Activated CD8-positive, alpha-beta memory T cell treated with anti-CD3 and anti-CD28 coated beads for 48 hours (primary cell): Measurements from ENCODE around the gene RAB38.

Source experiments
- DNase-seq, 3 experiments: peaks; one replicate each; pipeline ENCODE4 v3.0.0-alpha.2; 2020; ENCODE audit warnings: low read depth in 2 of 3, low spot score in 2 of 3

RAB38 gene

DNA sequence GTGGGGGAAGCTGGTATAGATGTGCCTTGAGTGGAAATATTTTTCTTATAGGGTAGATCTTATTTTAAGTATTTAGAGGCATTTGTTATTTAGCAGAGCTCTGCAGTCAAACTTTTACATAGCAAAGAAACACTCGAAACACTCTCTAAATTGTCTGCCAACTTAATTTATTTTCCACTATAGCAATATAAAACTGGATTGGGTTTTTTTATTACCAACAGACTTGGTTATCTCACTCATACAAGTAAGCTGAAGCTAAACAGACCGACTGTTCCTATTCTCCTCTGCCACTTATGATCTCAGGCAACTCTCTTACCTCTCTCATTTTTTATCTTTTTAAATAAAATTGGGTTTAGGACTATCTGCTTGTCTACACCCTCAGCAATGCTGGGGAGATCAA lies 4.6 kb downstream of the RAB38 start:
- no peak for DNase-seq

DNA sequence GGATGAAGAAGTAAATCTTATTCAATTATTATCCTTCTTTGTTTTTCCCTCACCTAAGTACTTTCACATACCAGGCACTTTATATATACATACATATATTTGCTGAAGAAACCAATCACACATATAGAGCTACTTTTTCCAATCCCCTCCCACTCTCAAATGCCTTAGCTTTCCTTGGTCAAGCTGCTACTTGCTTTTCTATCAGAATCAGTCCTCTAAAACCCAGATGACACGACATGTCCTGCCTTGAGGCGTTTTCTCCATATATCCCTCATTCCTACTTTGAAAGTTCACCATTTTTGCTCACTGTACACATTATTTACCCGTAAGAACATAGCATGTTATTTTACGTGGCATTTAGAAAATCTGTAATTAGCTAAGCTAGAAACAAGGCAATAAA lies 5.4 kb downstream of the RAB38 start:
- DNase-seq = no peak

DNA sequence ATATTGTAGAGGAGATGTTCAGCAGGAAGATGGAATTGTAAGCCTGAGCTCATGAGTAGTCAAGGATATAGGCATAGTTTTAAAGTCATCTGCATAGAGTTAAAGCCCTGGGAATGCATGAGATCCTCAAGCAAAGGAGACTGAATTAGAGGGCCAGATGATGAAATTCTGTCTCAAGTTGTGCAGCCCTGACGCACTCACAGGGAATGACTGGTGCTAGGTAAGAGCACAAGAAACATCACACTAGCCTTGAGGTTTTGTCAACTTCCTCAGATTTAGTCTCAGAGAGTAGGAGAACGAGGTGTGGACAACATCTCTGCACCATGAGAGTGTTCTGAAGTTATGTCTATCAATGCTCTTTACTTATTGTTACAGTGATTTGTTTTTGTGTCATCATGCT lies 5.8 kb downstream of the RAB38 start:
- DNase-seq = no peak

DNA sequence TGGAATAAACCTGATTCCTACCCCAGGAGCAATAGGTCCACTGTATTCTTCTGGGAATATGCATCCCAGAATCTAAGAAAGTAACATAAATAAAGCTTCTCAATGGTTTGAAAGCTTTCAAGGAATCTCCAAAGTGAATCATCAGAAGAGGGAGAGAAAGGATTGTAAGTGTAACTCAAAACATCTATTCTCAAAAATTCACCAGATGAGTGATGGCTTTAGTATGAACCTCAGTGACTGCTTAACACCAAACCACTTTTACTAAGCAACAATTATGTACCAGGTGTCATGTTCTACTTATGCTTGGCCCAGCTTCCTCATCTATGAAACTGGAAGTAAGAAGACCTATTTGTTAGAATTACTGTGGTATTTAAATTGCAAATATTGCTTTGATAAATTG lies 7.4 kb downstream of the RAB38 start:
- no peak for DNase-seq

DNA sequence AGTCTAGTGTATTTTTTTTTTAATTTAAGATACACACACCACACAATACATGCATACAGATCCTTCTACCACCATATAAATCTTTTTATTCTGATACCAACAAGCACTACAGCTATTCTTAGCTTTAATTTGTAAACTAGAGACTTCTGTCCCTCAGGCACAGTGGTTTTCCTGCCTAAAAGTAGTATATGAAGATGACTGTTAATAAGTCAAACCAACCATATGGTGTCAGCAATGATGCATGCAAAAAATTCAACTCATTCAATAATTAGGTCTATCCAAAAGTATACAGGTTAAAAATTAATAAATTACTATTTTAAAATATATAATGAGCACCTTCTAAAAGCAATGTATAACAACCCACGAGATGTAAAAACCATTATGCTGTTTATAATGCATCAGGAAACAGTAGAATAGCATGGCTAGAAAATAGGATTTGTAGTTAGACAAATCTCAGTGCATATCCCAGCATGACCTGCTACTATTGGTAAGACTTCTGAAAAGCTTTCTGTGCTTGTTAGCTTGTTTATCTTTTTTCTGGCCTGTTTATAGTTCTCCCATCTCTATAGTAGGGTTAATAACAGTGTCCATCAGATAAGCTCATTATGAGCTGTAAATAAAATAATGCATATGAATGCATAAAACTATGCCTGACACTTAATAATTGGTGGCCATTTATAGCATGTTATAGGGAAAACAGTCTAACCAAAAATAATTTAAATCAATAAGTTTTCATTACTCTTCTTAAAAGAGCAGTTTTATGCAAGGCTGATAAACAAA lies 10.2 kb downstream of the RAB38 start:
- no peak for DNase-seq

DNA sequence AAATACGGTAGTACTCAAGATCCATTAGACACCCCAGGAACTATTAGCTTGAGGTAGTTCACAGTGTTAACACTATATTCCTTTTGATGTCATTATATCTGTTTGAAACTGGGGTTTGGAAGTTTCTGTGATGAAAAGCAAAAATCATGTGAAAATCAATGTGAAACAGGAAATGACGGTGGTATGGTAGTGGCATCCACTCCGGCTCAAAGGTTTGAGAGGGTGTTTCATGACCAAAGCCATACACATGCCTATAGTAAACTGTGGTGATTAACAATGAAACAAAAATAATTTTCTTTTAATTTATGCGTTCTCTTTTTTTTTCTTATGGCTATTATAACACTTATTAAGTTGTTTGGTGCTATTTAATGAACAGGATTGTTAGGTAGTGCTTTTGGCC lies 10.9 kb downstream of the RAB38 start:
- DNase-seq = no peak

DNA sequence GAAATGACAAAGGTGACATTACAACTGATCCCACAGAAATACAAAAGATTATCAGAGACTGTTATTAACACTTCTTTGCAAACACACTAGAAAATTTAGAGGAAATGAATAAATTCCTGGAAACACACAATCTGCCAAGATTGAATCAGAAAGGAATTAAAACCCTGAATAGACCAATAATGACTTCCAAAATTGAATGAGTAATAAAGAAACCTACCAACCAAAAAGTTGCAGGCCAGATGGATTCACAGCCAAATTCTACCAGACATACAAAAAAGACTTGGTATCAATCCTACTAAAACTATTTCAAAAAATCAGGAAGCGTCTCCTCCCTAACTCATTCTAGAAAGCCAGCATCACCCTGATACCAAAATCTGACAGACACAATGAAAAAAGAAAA lies 17.2 kb downstream of the RAB38 start:
- DNase-seq = no peak

DNA sequence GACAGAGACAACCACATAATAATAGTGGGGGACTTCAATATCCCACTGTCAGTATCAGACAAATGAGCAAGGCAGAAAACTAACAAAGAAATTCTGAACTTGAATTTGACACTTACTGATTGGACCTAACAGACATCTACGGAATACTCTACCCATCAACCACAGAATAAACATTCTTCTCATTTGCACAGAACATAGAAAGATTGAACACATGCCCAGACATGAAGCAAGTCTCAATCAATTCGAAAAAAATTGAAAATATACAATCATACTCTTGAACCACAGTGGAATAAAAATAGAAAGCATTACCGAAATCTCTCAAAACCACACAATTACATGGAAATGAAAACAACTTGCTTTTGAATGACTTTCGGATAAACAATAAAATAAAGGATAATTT lies 17.9 kb downstream of the RAB38 start:
- no peak for DNase-seq

DNA sequence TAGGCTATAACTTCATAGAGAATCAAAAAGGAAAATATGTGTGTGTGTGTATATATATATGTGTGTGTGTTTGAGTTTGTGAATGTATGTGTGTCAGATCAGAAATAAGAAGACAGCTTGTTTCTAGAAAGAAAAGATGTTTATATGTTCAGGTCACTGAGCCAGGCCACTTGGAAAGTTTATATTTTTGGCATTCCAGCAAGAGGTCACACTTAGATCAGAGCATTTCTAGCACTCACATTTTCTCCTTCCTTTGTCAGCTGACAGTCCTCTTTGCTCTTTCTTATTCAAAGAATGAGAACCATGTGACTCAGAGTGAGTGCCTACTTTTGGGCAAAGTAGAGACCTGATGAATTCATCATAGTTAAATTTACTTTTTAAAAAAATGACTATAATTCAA lies 22.9 kb downstream of the RAB38 start:
- DNase-seq = no peak

DNA sequence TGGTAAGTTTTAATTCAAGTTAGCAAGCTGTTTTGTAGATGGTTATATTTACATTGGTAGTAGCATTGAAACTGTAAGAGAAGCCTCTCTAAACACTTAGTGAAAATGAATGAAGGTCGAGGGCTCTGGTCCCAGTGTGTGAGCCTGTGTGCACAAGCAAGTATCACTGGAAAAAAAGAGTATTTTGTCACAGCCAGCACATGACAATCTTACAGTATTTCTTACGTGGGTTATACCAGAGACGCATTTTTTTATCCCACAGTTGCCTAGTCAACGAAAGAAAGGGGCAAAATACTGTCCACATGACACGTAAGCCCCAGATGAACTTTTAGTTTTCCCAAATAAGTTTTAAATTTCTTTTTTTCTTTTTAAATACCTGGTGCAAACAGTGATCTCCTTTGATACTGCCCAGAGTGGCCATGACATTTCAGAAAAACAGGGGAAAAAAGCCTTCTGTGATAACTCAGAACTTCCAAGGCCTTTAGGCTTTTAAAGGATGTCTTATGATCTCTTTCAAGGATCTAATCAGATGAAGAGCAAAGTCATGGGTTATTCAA lies 23.5 kb downstream of the RAB38 start:
- no peak for DNase-seq

DNA sequence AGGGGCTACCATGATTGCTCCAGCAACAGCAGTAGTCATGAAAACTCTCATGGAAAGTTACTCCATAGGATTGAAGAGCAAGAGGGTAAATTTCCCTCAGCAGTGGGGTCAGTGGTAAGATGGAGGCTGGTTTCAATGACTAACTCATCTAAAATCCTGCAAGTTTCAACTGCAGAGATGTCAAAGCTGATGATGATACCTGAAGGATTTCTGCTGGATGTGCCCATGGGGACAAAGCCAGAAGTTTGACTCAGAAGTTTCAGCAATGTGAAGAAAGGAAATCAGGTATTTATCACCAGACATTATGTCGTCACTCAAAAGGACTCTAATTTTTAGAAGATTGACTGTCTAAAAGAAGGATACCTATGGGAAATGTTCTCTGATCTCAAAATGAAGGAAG lies 29.1 kb downstream of the RAB38 start:
- DNase-seq = no peak

DNA sequence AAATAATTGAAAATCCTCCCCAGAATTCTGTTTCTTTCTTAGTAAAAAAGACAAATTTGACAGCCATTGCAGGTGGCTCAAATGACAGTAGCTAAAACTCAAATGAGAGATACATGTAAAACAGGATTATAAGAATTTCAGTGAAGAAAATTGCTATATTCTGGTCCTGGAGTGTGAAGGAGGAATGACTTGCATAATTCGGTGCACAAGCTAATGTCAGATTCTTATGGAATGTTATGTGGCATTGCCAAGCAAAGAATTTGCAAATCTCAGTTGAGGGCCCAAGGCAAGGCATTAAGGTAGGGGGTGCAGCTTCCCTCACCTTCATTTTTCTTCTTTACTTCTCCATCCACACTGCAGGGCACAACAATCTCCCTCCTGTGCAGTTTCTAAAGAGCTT lies 35.4 kb downstream of the RAB38 start:
- DNase-seq = no peak

DNA sequence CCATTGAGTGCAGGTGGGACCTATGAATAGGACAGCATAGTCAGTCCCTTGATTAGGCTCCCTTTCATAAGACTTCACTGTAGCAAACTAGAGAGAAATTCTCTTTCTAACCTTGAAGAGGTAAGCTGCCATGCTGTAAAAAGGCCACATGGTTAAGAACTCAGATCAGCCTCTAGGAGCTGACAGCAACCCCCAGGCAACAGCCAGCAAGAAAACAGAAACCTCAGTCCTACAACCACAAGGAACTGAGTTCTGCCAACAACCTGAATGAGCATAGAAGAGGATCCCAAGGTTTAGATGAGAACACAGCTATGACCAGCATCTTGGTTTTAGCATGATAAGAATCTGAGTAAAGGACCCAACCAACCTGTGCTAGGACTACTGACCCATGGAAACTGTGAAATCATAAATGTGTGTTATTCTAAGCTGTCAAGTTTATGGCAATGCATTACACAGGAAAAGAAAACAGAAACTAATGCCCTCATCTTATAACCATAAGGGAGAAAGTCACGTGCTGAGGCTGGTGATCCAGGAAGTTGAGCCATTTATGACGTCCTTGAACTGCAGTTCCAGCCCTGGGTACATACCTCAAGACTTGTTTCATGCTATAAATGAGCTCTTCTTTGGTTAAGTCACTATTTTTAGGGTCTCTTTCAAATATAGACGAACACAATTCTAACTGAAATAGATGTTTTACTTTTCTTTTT lies 43.3 kb downstream of the RAB38 start:
- no peak for DNase-seq

DNA sequence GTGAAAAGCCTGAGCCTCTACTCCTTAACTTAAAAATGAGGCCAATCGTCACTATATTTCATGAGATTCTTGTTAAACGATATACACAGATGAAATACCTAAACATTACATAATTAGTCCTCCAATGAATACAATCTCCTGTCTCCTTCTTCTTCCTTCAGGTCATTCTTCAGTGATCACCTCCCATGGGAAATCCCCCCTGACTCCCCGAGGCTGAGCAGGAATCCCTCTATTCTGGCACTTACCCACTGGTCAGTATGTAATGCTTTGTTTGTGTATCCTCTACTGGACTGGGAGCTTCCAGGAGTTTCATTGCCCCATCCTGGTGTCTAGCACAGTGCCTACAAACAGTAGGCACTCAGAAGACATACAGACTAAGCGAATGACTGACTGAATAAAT lies 52.3 kb downstream of the RAB38 start:
- no peak for DNase-seq

DNA sequence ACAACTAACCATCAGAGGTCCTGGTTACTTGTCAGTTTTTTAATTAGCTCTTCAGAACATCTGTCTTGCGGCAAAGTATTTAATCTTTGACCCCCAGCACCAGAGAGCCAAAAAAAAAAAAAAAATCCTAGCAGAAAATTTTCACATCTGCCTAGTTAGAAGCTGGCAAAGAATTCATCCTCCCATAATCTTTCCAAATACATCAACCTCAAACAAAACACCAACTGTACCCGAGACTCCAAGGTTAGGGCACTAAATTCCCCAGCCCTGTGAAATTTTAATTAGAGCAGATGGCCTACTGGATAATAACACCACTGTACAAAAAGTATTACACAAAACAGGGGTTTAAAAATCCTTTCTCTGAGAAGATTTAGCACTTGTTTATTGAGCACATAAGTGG lies 55.7 kb downstream of the RAB38 start:
- DNase-seq = no peak

DNA sequence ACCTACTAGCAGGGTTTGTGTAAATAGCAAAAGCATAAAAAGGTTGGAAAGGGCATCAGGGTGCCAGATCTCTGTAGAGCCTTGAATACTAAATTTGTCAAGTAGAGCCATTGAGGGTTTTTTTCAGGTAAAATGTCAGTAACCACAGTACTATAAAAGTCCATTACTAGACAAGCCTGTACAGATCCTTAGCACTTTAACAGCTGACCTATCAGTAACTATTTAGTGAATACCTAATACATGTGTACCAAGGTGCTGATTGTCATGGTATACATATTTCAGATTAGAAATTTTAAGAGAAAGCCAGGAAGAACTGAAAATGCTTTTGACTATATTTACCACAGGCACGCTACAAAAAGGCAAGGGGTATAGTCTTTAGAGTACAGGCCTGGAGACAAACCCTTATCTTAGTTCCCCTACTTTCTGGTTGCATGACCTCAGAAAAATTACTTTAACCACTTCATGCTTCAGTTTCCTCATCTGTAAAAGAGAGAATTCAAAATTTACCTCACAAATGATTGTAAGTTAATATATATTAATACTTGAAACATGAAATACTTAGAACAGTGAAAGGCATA lies 57.9 kb downstream of the RAB38 start:
- no peak for DNase-seq

DNA sequence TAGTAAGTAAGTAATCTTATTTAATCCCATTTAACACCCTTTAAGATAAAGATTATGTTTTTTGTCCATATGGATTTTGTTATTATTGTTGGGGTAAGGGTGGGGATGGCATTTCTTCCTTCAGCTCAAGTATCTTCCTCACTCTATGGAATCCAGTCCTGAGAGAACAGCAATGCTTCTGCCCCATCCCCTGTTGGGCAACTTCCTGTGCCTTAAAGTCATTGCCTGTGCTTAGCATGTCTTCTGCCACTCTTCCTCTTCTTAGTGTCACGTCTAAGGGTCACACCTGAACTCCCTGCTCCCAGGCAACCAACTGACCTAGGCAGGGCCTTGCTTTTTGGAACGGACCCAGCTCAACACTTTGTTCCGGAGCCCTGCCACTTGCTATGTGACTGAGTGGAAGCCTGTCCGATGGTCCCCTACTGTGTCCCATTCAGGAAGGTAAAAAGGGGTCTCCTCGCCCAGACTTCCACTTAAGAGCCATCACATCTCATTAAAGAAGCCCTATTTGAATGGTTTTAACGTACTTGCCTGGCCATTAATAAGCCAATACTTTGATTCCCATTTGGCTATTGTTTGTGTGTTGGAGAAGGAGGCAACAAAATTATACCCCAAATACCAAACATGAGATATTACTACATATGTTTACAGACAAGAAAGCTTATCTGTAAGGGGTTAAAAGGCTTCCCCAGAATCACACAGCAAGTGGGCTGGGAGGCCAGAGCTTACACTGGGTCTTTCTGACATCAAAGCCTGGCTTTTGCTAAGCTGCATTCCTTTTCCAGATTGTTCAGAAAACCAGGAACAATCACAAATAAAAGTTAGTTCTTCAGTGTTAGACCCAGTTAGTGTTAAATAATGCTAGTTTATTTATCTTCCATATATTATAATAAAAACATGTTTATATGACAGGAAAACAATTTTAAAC lies 59.2 kb downstream of the RAB38 start:
- no peak for DNase-seq

DNA sequence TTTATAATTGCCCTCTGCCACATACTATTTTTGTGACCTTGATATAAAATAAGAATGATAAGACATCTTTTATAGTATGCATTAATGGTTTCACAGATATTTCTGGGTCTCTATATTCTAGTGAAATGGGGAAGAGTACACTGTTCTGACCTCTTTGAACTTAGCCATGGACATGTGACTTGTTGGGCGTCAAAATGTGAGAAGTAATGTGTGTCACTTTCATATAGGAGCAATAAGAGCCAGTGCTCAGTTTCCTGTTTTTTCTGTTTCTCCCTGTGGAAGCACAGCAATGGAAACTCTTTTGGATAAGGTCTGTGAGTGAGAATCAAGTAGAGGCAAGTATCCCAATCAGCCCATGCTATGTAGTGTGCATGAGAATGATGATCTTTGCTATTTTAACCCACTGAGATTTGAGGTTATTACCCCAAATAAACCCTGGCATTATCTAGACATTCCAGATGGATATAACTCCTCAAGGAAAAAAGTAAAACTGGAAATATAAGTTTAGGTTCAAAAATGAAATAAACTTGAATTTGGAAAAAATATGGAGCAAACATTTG lies 60.7 kb downstream of the RAB38 start:
- DNase-seq = no peak

DNA sequence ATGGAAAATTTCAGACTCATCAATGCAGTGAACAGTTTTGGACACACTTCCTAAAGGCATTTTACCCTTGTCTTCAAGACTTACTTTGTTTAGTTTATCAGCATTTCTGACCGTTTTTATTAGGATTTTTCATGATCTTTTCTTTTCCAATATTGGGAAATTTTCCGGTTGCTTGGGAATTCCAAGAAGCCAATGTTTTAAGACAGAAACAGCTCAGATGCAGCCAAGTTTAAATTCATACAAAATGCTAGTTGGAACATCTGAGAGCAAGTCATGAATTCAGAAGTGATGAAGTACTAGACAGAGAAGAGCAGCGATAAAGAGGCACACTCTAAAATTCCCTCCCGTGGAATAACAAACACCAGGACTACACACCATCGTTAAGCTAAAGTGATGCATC lies 68.6 kb downstream of the RAB38 start:
- no peak for DNase-seq

DNA sequence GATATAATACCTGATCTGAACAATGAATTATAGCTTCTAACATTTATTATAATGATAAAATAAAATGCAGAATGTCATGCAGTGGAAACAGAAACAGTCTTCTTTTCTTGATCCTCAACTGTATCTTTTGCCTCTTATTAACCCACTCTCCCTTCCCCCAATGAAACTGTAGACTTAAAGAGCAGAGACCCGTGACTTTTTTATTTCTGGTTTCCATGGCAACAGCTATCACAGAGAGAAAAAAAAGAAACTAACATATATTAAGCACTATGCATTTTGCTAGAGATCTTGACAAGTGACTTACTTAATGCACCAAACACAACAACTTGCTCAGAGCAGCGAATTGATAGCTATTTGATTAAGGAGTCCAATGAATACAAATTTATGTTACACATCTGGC lies 69.3 kb downstream of the RAB38 start:
- no peak for DNase-seq

DNA sequence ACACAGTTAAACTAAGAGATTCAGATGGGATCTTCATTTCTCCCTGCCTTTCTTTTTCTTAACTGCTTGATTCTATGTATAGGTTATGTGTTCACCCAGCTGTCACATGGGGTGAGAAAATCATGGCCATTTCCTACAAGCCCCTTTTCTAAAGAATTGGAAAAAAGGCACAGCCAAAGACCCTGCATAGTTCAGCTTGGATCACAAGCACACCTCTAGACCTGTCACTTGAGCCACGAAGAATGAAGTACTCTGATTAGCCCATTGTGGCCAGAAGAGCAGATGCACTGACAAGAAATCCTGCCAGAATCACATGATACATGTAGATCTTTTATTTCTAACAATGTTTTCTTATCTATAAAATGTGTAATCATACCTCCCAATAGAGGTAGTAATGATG lies 69.7 kb downstream of the RAB38 start:
- no peak for DNase-seq
